ENCODE measurements around the gene ROCK2.

Gene ROCK2

GRCh38 chr2:11144077-11144737, 200.2 kb downstream of the ROCK2 start:
- no peak for DNase-seq

GRCh38 chr2:11142987-11143386, 201.4 kb downstream of the ROCK2 start:
- DNase-seq = no peak

GRCh38 chr2:11142330-11142729, 202.1 kb downstream of the ROCK2 start:
- no peak for DNase-seq

- no peak for DNase-seq
These were observed 203.1 kb downstream of the ROCK2 start for GRCh38 chr2:11141319-11141718.

- DNase-seq = no peak
These were observed 203.9 kb downstream of the ROCK2 start for GRCh38 chr2:11140492-11140891.

- DNase-seq = no peak
These were observed 210.1 kb downstream of the ROCK2 start for GRCh38 chr2:11134349-11134748.

- no peak for DNase-seq
These were observed 210.5 kb downstream of the ROCK2 start for GRCh38 chr2:11133936-11134320.

GRCh38 chr2:11133238-11133935, 211.0 kb downstream of the ROCK2 start:
- DNase-seq = no peak

GRCh38 chr2:11132036-11132671, 212.3 kb downstream of the ROCK2 start:
- peak; percentile 6 to 13 for DNase-seq

GRCh38 chr2:11131166-11131920, 213.1 kb downstream of the ROCK2 start:
- DNase-seq = no peak
